HepG2 (cell line): ENCODE measurements around the gene ANAPC16. TPM values are rescaled to one million over a fixed set of nuclear protein-coding genes. Genes with fewer than 3 reads are reported as not detected.

ENCODE experiments used
- ATAC-seq: fragments of 200-7000 bp; cut with Tn5 transposase; 3 replicates; pipeline ENCODE4 v1.9.1; 2020; ENCODE audit warnings: mild to moderate bottlenecking, moderate library complexity
- BruUV-seq: library from RNA; stranded (reverse); fragments of 400-500 nt; replicated peaks from 2 replicates; lab custom pipeline; 2021; lab: Mats Ljungman, UMichigan
- CTCF ChIA-PET: fragments of 300-600 bp; formaldehyde crosslinking; extraction: SDS; loops from one replicate; lab custom pipeline; 2021; ENCODE audit warnings: low total read pairs, inconsistent platforms, low intra/inter-chr PET ratio; lab: Yijun Ruan, JAX
- POLR2A ChIA-PET: fragments of 350-600 bp; sonication (Branson Sonifier 250); formaldehyde crosslinking; loops from one replicate; lab custom pipeline; 2020; ENCODE audit warnings: antibody characterized with exemption, inconsistent platforms; lab: Yijun Ruan, JAX
- DNase-seq: peaks from one replicate; pipeline ENCODE4 v3.0.0-alpha.2; 2015; ENCODE audit warnings: low spot score
- FAIRE-seq: peaks from 3 replicates; lab custom pipeline; 2011; peaks lifted over from hg19 to GRCh38; lab: Jason Lieb, UNC
- H2AFZ ChIP-seq: one replicate; pipeline ENCODE4 v1.6.1; 2011; ENCODE audit warnings: low read length, inconsistent platforms
- H3K27ac ChIP-seq: fragments of 300-600 bp; 3 replicates; pipeline ENCODE4 v1.8.0; 2011; ENCODE audit warnings: mixed run types, mild to moderate bottlenecking, mixed read lengths, low read length, inconsistent platforms; ENCODE audit not compliant: insufficient read depth; ENCODE audit errors: extremely low read length
- H3K27me3 ChIP-seq, 2 experiments: fragments of 200-600 bp in 1 of 2; 2 replicates in 1 of 2; 3 replicates in 1 of 2; pipeline versions ENCODE4 v1.6.0 to v1.8.0; 2011; ENCODE audit warnings: low read length in 2 of 2, mild to moderate bottlenecking in 2 of 2, moderate library complexity in 2 of 2, inconsistent platforms in 1 of 2; ENCODE audit not compliant: insufficient read depth in 2 of 2, control insufficient read depth in 1 of 2
- H3K36me3 ChIP-seq, 2 experiments: fragments of 200-600 bp in 1 of 2; replicated peaks in 1 of 2; 2 replicates in 1 of 2; 3 replicates in 1 of 2; pipeline versions ENCODE4 v1.5.1 to v1.8.0; 2011; ENCODE audit warnings: low read length in 2 of 2, inconsistent platforms in 1 of 2; ENCODE audit not compliant: insufficient read depth in 2 of 2, control insufficient read depth in 1 of 2
- H3K4me1 ChIP-seq: 2 replicates; pipeline ENCODE4 v1.5.1; 2012; ENCODE audit warnings: low read length, inconsistent platforms; ENCODE audit not compliant: insufficient read depth
- H3K4me2 ChIP-seq: 2 replicates; pipeline ENCODE4 v1.6.0; 2011; ENCODE audit warnings: low read depth, low read length, inconsistent platforms
- H3K4me3 ChIP-seq, 3 experiments: fragments of 200-600 bp in 1 of 3; sonication (generic), shearing (Covaris generic) in 1 of 3; replicated peaks in 1 of 3; 2 replicates each; pipeline ENCODE4 v1.5.1; 2011 to 2016; ENCODE audit warnings: low read length in 3 of 3, inconsistent platforms in 2 of 3, low read depth in 2 of 3, mild to moderate bottlenecking in 2 of 3, control low read depth in 1 of 3, mixed read lengths in 1 of 3; ENCODE audit not compliant: insufficient read depth in 1 of 3
- H3K79me2 ChIP-seq: one replicate; pipeline ENCODE4 v1.6.1; 2011; ENCODE audit warnings: low read length, inconsistent platforms; ENCODE audit not compliant: insufficient read depth
- H3K9ac ChIP-seq: 2 replicates; pipeline ENCODE4 v1.6.0; 2011; ENCODE audit warnings: mild to moderate bottlenecking, low read depth, low read length, inconsistent platforms; ENCODE audit not compliant: insufficient read depth
- H3K9me3 ChIP-seq: 2 replicates; pipeline ENCODE4 v1.5.1; 2012; ENCODE audit warnings: mild to moderate bottlenecking, low read length
- H4K20me1 ChIP-seq: 2 replicates; pipeline ENCODE4 v1.6.0; 2011; ENCODE audit warnings: inconsistent platforms, mild to moderate bottlenecking, low read length, moderate library complexity; ENCODE audit not compliant: insufficient read depth
- ATF5 ChIP-seq: sonication (generic); formaldehyde crosslinking; IDR thresholded peaks from 2 replicates; pipeline ENCODE4 v1.4.0; 2020; ENCODE audit warnings: mild to moderate bottlenecking, low read depth, missing genetic modification reagents
- CREBL2 ChIP-seq: sonication (generic); formaldehyde crosslinking; IDR thresholded peaks from 2 replicates; pipeline ENCODE4 v1.8.1; 2023; ENCODE audit warnings: missing genetic modification reagents, mild to moderate bottlenecking, borderline replicate concordance
- HNF1B ChIP-seq: sonication (generic); formaldehyde crosslinking; IDR thresholded peaks from 2 replicates; pipeline ENCODE4 v1.5.1; 2020; ENCODE audit warnings: mild to moderate bottlenecking, moderate library complexity, missing genetic modification reagents
- IKZF4 ChIP-seq: sonication (generic); formaldehyde crosslinking; IDR thresholded peaks from 2 replicates; pipeline ENCODE4 v1.5.1; 2020; ENCODE audit warnings: borderline replicate concordance, mild to moderate bottlenecking, low read depth, missing genetic modification reagents; ENCODE audit errors: not compliant biosample characterization
- KAT2B ChIP-seq: fragments of 150-350 bp; IDR thresholded peaks from 2 replicates; pipeline ENCODE4 v1.6.1; 2014; ENCODE audit warnings: low read depth, low read length, borderline replicate concordance
- MLLT10 ChIP-seq: sonication (generic); formaldehyde crosslinking; IDR thresholded peaks from 2 replicates; pipeline ENCODE4 v1.4.0; 2020; ENCODE audit warnings: missing genetic modification reagents
- NFATC3 ChIP-seq: sonication (generic); formaldehyde crosslinking; IDR thresholded peaks from 2 replicates; pipeline ENCODE4 v1.5.1; 2020; ENCODE audit warnings: mild to moderate bottlenecking, missing genetic modification reagents
- REXO4 ChIP-seq: sonication (generic); formaldehyde crosslinking; IDR thresholded peaks from 2 replicates; pipeline ENCODE4 v1.8.0; 2022; ENCODE audit warnings: missing genetic modification reagents, mild to moderate bottlenecking, borderline replicate concordance
- ZNF235 ChIP-seq: sonication (generic); formaldehyde crosslinking; IDR thresholded peaks from 2 replicates; pipeline ENCODE4 v1.8.1; 2023; ENCODE audit warnings: mild to moderate bottlenecking, missing genetic modification reagents, borderline replicate concordance
- ZNF318 ChIP-seq: sonication (generic); formaldehyde crosslinking; IDR thresholded peaks from 2 replicates; pipeline ENCODE4 v1.4.0; 2020; ENCODE audit warnings: mild to moderate bottlenecking, missing genetic modification reagents
- ZNF788 ChIP-seq: sonication (generic); formaldehyde crosslinking; IDR thresholded peaks from 2 replicates; pipeline ENCODE4 v1.5.0; 2020; ENCODE audit warnings: mild to moderate bottlenecking, missing genetic modification reagents, borderline replicate concordance
- WGBS: methylation state at CpG from one replicate; pipeline ENCODE4 v1.1.6; 2017; ENCODE audit warnings: low lambda C conversion rate; 5-methylcytosine and 5-hydroxymethylcytosine counted together
- in situ Hi-C: cut with HindIII; loops from 2 replicates; pipeline ENCODE4 v1.10.0; 2017; ENCODE audit warnings: low pct_unique_long_range_greater_than_20kb; ENCODE audit not compliant: extremely low pct_ligation_motif_present
- intact Hi-C: fragments of 100-400 bp; cut with micrococcal nuclease; formaldehyde crosslinking; loops from one replicate; pipeline ENCODE4 v1.10.0; 2022; ENCODE audit not compliant: unreplicated experiment
- polyA plus RNA-seq, 8 experiments: library from polyadenylated mRNA; depleted of rRNA in 3 of 8; stranded (reverse) in 7 of 8; unstranded in 1 of 8; fragments of >200 nt; fragmentation: Illumina TruSeq in 4 of 8; extraction: Trizol in 4 of 8; gene quantifications; 2 replicates each; pipeline versions ENCODE4 v1.2.1 to v1.2.3, GENCODE V29; 2011 to 2016; ENCODE audit warnings: low read depth in 4 of 8, missing spikeins in 1 of 8, mixed read lengths in 1 of 8; ENCODE audit not compliant: insufficient read depth in 1 of 8
- total RNA-seq, 5 experiments: library from RNA; depleted of rRNA; stranded (reverse); fragments of >200 nt; fragmentation: Illumina TruSeq; extraction: Trizol; gene quantifications; 2 replicates each; pipeline ENCODE4 v1.2.3, GENCODE V29; 2016; ENCODE audit warnings: low read depth in 1 of 5

The ANAPC16 gene
- total and polyA plus RNA-seq, 2 of the 13 experiments (the other 11 are each of a cell fraction or from before 2014, with no cell fraction given) = 74.8 to 89.4 TPM

- Histone ChIP-seq H3K36me3 (no peaks in the 10 kb centered on the region), H3K9me3 (no peaks in the 10 kb centered on the region), H3K27ac (no peak overlapping the region), H3K79me2 (no peaks in the 10 kb centered on the region), H3K4me3 (no peak overlapping the region), H2AFZ (no peak overlapping the region), H3K4me1 (peaks cover 69% of the 10 kb centered on the region), H3K4me2 (no peak overlapping the region), H4K20me1 (no peaks in the 10 kb centered on the region), H3K27me3 (no peaks in the 10 kb centered on the region), H3K9ac (no peak overlapping the region)
- DNase-seq = no peak
- in situ Hi-C loops = no loop called here
- no peak for FAIRE-seq
- intact Hi-C loops = no loop called here
- TF ChIP-seq REXO4 (CRISPR knock-in tag) = no peak
- TF ChIP-seq ZNF788 = no peak
- no peak for TF ChIP-seq IKZF4 (CRISPR knock-in tag)
- no peak for TF ChIP-seq NFATC3
- TF ChIP-seq ATF5 (CRISPR knock-in tag) = no peak
- no peak for TF ChIP-seq HNF1B
- TF ChIP-seq MLLT10 (CRISPR knock-in tag) = no peak
- TF ChIP-seq ZNF318 (CRISPR knock-in tag) = no peak
- TF ChIP-seq KAT2B = no peak
- no peak for TF ChIP-seq ZNF235 (CRISPR knock-in tag)
- TF ChIP-seq CREBL2 = no peak
- WGBS = 74% methylated on average over 4 of the region's 4 CpGs
- ATAC-seq = no peak
- ChIA-PET POLR2A (no interaction called here), CTCF (interaction anchor here (2.8 kb wide), 1 partner anchor 85 kb away, joined by 12 read pairs; no protein-coding TSS in a partner anchor)
- no TSS peak for BruUV-seq
Observed at GRCh38 chr10:72242675-72243074, 26.9 kb downstream of the ANAPC16 start.
